K562 (cell line): ENCODE measurements around the gene RNF217. TPM values are rescaled to one million over a fixed set of nuclear protein-coding genes. Genes with fewer than 3 reads are reported as not detected.

Experiments
- ATAC-seq: fragments of 200-7000 bp; cut with Tn5 transposase; 3 replicates; pipeline ENCODE4 v1.9.1; 2020; ENCODE audit warnings: moderate library complexity
- BruUV-seq: library from RNA; stranded (reverse); fragments of 400-500 nt; replicated peaks from 2 replicates; lab custom pipeline; 2021; lab: Mats Ljungman, UMichigan
- CTCF ChIA-PET: fragments of 300-600 bp; formaldehyde crosslinking; extraction: SDS; loops from one replicate; lab custom pipeline; 2021; ENCODE audit warnings: low intra/inter-chr PET ratio; lab: Yijun Ruan, JAX
- POLR2A ChIA-PET: fragments of 300-600, 350-650 bp; sonication (Branson Sonifier 250); formaldehyde crosslinking; extraction: SDS; loops from one replicate; lab custom pipeline; 2021; ENCODE audit warnings: antibody characterized with exemption, inconsistent platforms; lab: Yijun Ruan, JAX
- DNase-seq, 4 experiments: peaks; one replicate each; pipeline versions ENCODE4 v3.0.0 to v3.0.0-alpha.2; 2011 to 2018; ENCODE audit warnings: low spot score in 3 of 4, mixed read lengths in 3 of 4; ENCODE audit errors: extremely low read depth in 1 of 4
- FAIRE-seq: peaks from 2 replicates; lab custom pipeline; 2011; peaks lifted over from hg19 to GRCh38; lab: Jason Lieb, UNC
- H2AFZ ChIP-seq: 2 replicates; pipeline ENCODE4 v1.6.0; 2011; ENCODE audit warnings: low read depth, low read length, control low read depth, inconsistent platforms
- H3K27ac ChIP-seq: fragments of 200-600 bp; 3 replicates; pipeline ENCODE4 v1.8.0; 2011; ENCODE audit warnings: low read depth, mild to moderate bottlenecking, control low read depth, inconsistent platforms, low read length, moderate library complexity, mixed read lengths; ENCODE audit errors: extremely low read depth
- H3K27me3 ChIP-seq, 2 experiments: fragments of 300-600 bp in 1 of 2; 2 replicates in 1 of 2; 3 replicates in 1 of 2; pipeline versions ENCODE4 v1.6.0 to v1.8.0; 2011; ENCODE audit warnings: inconsistent platforms in 2 of 2, low read length in 2 of 2, mild to moderate bottlenecking in 1 of 2, mixed read lengths in 1 of 2, moderate library complexity in 1 of 2; ENCODE audit not compliant: control insufficient read depth in 2 of 2, insufficient read depth in 2 of 2
- H3K36me3 ChIP-seq: fragments of 300-600 bp; 3 replicates; pipeline ENCODE4 v1.8.0; 2011; ENCODE audit warnings: mild to moderate bottlenecking, low read length, inconsistent platforms; ENCODE audit not compliant: control insufficient read depth, insufficient read depth
- H3K4me1 ChIP-seq, 2 experiments: fragments of 200-600 bp in 1 of 2; replicated peaks in 1 of 2; 2 replicates in 1 of 2; 3 replicates in 1 of 2; pipeline versions ENCODE4 v1.5.1 to v1.8.0; 2011; ENCODE audit warnings: inconsistent platforms in 2 of 2, low read length in 2 of 2, mild to moderate bottlenecking in 1 of 2, mixed read lengths in 1 of 2, moderate library complexity in 1 of 2; ENCODE audit not compliant: control insufficient read depth in 2 of 2, insufficient read depth in 2 of 2
- H3K4me2 ChIP-seq: 2 replicates; pipeline ENCODE4 v1.6.1; 2011; ENCODE audit warnings: low read length, control low read depth, inconsistent platforms, mixed read lengths; ENCODE audit not compliant: insufficient read depth
- H3K4me3 ChIP-seq: fragments of 200-600 bp; sonication (generic), shearing (Covaris generic); 2 replicates; pipeline ENCODE4 v1.5.1; 2016; ENCODE audit warnings: control low read depth, inconsistent platforms
- H3K79me2 ChIP-seq: fragments of 200-600 bp; 3 replicates; pipeline ENCODE4 v1.8.0; 2011; ENCODE audit warnings: low read length, inconsistent platforms; ENCODE audit not compliant: control insufficient read depth, insufficient read depth
- H3K9ac ChIP-seq, 2 experiments: 2 replicates each; pipeline versions ENCODE4 v1.6.0 to v1.6.1; 2011; ENCODE audit warnings: low read depth in 2 of 2, low read length in 2 of 2, control low read depth in 1 of 2, inconsistent platforms in 1 of 2, mild to moderate bottlenecking in 1 of 2, mixed read lengths in 1 of 2; ENCODE audit not compliant: insufficient read depth in 1 of 2
- H3K9me1 ChIP-seq: one replicate; pipeline ENCODE4 v1.6.0; 2011; ENCODE audit warnings: inconsistent platforms, mild to moderate bottlenecking, low read length, moderate library complexity; ENCODE audit not compliant: control insufficient read depth, insufficient read depth
- H3K9me3 ChIP-seq: replicated peaks from 2 replicates; pipeline ENCODE4 v1.5.1; 2011; ENCODE audit warnings: low read depth, low read length, inconsistent platforms; ENCODE audit not compliant: control insufficient read depth, insufficient read depth
- H4K20me1 ChIP-seq: replicated peaks from 2 replicates; pipeline ENCODE4 v1.6.1; 2011; ENCODE audit warnings: low read length, inconsistent platforms, mixed read lengths; ENCODE audit not compliant: control insufficient read depth, insufficient read depth
- CHCHD3 ChIP-seq: fragments of 250-450 bp; sonication (Bioruptor Pico); IDR thresholded peaks from 2 replicates; pipeline ENCODE4 v2.1.2; 2022; ENCODE audit warnings: mild to moderate bottlenecking
- TFAM ChIP-seq: fragments of 250-450 bp; sonication (Bioruptor Pico); conservative IDR thresholded peaks from 2 replicates; pipeline ENCODE4 v1.5.0; 2021; ENCODE audit warnings: mild to moderate bottlenecking, moderate library complexity
- XRCC5 ChIP-seq: fragments of 200-400 bp; formaldehyde crosslinking; IDR thresholded peaks from 2 replicates; pipeline ENCODE4 v1.6.1; 2017; ENCODE audit warnings: low read depth, mild to moderate bottlenecking, low read length
- ZNF165 ChIP-seq: fragments of 250-450 bp; sonication (Bioruptor Pico); IDR thresholded peaks from 2 replicates; pipeline ENCODE4 v1.4.0; 2020; ENCODE audit warnings: borderline replicate concordance
- ZNF239 ChIP-seq: fragments of 250-450 bp; sonication (Bioruptor Pico); IDR thresholded peaks from 2 replicates; pipeline ENCODE4 v1.4.0; 2020; ENCODE audit warnings: mild to moderate bottlenecking
- ZNF280B ChIP-seq: fragments of 250-450 bp; sonication (Bioruptor Pico); IDR thresholded peaks from 2 replicates; pipeline ENCODE4 v1.5.1; 2021; ENCODE audit warnings: mild to moderate bottlenecking
- WGBS: fragments of 100-300 bp; shearing (Covaris generic); methylation state at CpG from one replicate; pipeline ENCODE4 v1.1.6; 2016; ENCODE audit warnings: low coverage, mixed read lengths; ENCODE audit not compliant: insufficient coverage; ENCODE audit errors: missing lambda C conversion rate; 5-methylcytosine and 5-hydroxymethylcytosine counted together
- in situ Hi-C: fragments of 300-500 bp; cut with MboI; formaldehyde crosslinking; loops from 4 replicates; pipeline ENCODE4 v1.15.0; 2018; ENCODE audit warnings: inconsistent platforms, mixed read lengths
- intact Hi-C: fragments of 100-400 bp; cut with micrococcal nuclease; formaldehyde crosslinking; loops from 2 replicates; pipeline ENCODE4 v1.14.2; 2022
- polyA plus RNA-seq, 8 experiments: library from polyadenylated mRNA; depleted of rRNA in 4 of 8; stranded (reverse) in 5 of 8; unstranded in 3 of 8; fragments of >200 nt; fragmentation: Nextera tagmentation in 2 of 8; fragmentation: Illumina TruSeq in 1 of 8; extraction: Ambion mirVana in 2 of 8; extraction: Trizol in 1 of 8; gene quantifications; 2 replicates each; pipeline versions ENCODE4 v1.2.1 to v1.2.3, GENCODE V29; 2011 to 2014; ENCODE audit warnings: inconsistent platforms in 1 of 8, missing spikeins in 1 of 8
- total RNA-seq, 7 experiments: library from RNA; depleted of rRNA in 6 of 7; stranded (reverse); fragments of >200 nt in 6 of 7; fragmentation: Illumina TruSeq in 2 of 7; extraction: Trizol in 2 of 7; gene quantifications; 2 replicates each; pipeline versions ENCODE4 v1.2.1 to v1.2.3, GENCODE V29; 2011 to 2021; ENCODE audit warnings: low replicate concordance in 1 of 7
- TF ChIP-seq, protein P1 (sequence below): sonication (generic); formaldehyde crosslinking; IDR thresholded peaks from 2 replicates; pipeline ENCODE4 v1.8.1; 2023; ENCODE audit warnings: mild to moderate bottlenecking, missing genetic modification reagents
- TF ChIP-seq, protein P2 (sequence below): sonication (generic); formaldehyde crosslinking; IDR thresholded peaks from 2 replicates; pipeline ENCODE4 v1.5.0; 2020; ENCODE audit warnings: missing genetic modification reagents
- TF ChIP-seq, protein P3 (sequence below): sonication (generic); formaldehyde crosslinking; IDR thresholded peaks from 2 replicates; pipeline ENCODE4 v1.8.1; 2023; ENCODE audit warnings: mild to moderate bottlenecking, missing genetic modification reagents

RNF217 gene
- total and polyA plus RNA-seq, 9 of the 15 experiments (the other 6 are each of a cell fraction or from before 2014, with no cell fraction given), result 2.9 to 25.6 (median 12.0) TPM

DNA sequence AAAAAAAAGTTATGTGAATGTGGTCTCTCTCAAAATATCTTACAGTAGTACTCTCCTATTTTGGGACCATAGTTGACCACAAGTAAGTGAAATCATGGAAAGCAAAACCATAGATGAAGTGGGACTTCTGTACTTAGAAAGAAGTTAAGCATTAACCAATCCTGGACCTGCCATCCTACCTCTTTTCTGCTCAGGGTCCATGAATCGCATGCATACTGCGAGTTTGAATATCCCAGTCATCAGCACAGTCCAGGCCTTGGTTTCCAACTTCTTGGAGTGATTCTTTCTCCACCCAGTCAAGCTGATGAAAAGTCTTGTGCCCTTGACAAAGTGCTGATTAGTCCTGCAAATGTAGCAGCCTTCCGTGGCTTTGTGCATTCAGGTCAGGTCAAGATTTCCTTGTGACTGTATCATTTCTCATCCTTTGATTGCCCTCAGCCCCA, 46.0 kb downstream of the RNF217 start:
- no peak for FAIRE-seq

More for the DNA sequence above, 46.0 kb downstream of the RNF217 start:
- ATAC-seq, result no peak
- in situ Hi-C loops (no loop called here), intact Hi-C loops (no loop called here)
- H3K4me1 ChIP-seq, result peaks cover 0 to 19% of the 10 kb centered on the region in 2 experiments; a peak in 3 of 5 replicates
- no peak overlapping the region for H3K9ac ChIP-seq
- peaks cover 42% of the 10 kb centered on the region for H3K79me2 ChIP-seq
- peaks cover 27% of the 10 kb centered on the region for H3K36me3 ChIP-seq
- H3K4me2 ChIP-seq, result no peak overlapping the region
- no peak for DNase-seq
- H2AFZ ChIP-seq, result no peak overlapping the region
- 43% methylated on average over 3 of the region's 3 CpGs for WGBS
- H3K27me3 ChIP-seq, result no peaks in the 10 kb centered on the region
- peaks cover 5% of the 10 kb centered on the region for H3K9me3 ChIP-seq
- no peaks in the 10 kb centered on the region for H3K9me1 ChIP-seq
- no peak overlapping the region for H3K27ac ChIP-seq
- BruUV-seq, result no TSS peak
- CTCF ChIA-PET, result no interaction called here
- H4K20me1 ChIP-seq, result no peaks in the 10 kb centered on the region
- TF ChIP-seq ZNF165 (no peak), ZNF280B (no peak), XRCC5 (no peak), CHCHD3 (CRISPR knock-in tag) (no peak), ZNF239 (CRISPR knock-in tag) (peak; percentile 72), TFAM (CRISPR knock-in tag) (no peak)
- TF ChIP-seq, protein P1, sequence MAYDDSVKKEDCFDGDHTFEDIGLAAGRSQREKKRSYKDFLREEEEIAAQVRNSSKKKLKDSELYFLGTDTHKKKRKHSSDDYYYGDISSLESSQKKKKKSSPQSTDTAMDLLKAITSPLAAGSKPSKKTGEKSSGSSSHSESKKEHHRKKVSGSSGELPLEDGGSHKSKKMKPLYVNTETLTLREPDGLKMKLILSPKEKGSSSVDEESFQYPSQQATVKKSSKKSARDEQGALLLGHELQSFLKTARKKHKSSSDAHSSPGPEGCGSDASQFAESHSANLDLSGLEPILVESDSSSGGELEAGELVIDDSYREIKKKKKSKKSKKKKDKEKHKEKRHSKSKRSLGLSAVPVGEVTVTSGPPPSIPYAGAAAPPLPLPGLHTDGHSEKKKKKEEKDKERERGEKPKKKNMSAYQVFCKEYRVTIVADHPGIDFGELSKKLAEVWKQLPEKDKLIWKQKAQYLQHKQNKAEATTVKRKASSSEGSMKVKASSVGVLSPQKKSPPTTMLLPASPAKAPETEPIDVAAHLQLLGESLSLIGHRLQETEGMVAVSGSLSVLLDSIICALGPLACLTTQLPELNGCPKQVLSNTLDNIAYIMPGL (CRISPR knock-in tag), result no peak
- TF ChIP-seq, protein P2, sequence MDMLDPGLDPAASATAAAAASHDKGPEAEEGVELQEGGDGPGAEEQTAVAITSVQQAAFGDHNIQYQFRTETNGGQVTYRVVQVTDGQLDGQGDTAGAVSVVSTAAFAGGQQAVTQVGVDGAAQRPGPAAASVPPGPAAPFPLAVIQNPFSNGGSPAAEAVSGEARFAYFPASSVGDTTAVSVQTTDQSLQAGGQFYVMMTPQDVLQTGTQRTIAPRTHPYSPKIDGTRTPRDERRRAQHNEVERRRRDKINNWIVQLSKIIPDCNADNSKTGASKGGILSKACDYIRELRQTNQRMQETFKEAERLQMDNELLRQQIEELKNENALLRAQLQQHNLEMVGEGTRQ (CRISPR knock-in tag), result no peak
- TF ChIP-seq, protein P3, sequence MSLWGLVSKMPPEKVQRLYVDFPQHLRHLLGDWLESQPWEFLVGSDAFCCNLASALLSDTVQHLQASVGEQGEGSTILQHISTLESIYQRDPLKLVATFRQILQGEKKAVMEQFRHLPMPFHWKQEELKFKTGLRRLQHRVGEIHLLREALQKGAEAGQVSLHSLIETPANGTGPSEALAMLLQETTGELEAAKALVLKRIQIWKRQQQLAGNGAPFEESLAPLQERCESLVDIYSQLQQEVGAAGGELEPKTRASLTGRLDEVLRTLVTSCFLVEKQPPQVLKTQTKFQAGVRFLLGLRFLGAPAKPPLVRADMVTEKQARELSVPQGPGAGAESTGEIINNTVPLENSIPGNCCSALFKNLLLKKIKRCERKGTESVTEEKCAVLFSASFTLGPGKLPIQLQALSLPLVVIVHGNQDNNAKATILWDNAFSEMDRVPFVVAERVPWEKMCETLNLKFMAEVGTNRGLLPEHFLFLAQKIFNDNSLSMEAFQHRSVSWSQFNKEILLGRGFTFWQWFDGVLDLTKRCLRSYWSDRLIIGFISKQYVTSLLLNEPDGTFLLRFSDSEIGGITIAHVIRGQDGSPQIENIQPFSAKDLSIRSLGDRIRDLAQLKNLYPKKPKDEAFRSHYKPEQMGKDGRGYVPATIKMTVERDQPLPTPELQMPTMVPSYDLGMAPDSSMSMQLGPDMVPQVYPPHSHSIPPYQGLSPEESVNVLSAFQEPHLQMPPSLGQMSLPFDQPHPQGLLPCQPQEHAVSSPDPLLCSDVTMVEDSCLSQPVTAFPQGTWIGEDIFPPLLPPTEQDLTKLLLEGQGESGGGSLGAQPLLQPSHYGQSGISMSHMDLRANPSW (CRISPR knock-in tag), result no peak
- TF ChIP-seq, all 486 proteins: peak for 1
- POLR2A ChIA-PET, result interaction anchor here (0.6 to 0.9 kb wide), 2 partner anchors 9 to 11 kb away, joined by 3 read pairs; no protein-coding TSS in a partner anchor
- H3K4me3 ChIP-seq, result no peak overlapping the region
